Left ventricle myocardium superior (tissue), 1 donor: ENCODE measurements around the gene LRMDA. TPM values are rescaled to one million over a fixed set of nuclear protein-coding genes. Genes with fewer than 3 reads are reported as not detected.
"Not testable (repeated sequence)": the region's sequence is repeated elsewhere in the genome, so short reads cannot be mapped to it uniquely, and the experiment has no call there.

Experiments
- ATAC-seq: fragments of 200-7000 bp; cut with Tn5 transposase; one replicate; pipeline ENCODE4 v1.9.1; 2020; ENCODE audit warnings: mild to moderate bottlenecking, moderate library complexity
- DNase-seq: peaks from one replicate; pipeline ENCODE4 v3.0.0-alpha.2; 2020
- intact Hi-C: fragments of 100-400 bp; cut with micrococcal nuclease; formaldehyde crosslinking; loops from one replicate; pipeline ENCODE4 v1.11.0; 2022
- microRNA-seq: library from miRNA; unstranded; fragments of <30 nt; microRNA quantifications from one replicate; pipeline ENCODE4 v1.2.0, GENCODE V29; 2020; ENCODE audit warnings: borderline number of aligned reads
- total RNA-seq: library from RNA; stranded (reverse); fragmentation: NEBNext Ultra II Directional; extraction: Animal tissue kit (Norgen Biotek cat#: 25700); gene quantifications from one replicate; pipeline ENCODE4 v1.2.1, GENCODE V29; 2021
- donor health status: DM: no; HTN: yes; CAD: no; lungs with severe emphysema.

LRMDA gene
- total RNA-seq, 1 donor from 2014 or later, result 23.1 TPM

DNA sequence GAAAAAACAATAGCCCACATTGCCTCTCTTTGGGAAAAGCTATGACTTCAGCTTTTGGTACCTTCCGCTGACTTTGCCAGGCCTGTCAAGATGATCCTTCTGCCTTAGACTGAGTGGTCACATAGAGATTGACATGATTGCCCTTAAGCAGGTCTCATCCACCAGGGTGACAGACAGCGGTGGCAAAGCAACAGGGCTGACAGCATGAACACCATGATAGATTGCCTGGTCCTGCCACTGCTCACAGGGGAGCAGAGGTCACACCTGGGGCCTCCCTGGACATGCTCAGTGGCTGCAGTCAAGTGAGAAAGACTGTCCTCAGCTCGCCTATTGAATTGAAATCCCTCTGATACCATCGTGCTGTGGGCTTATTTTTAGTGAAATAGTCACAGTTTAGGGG, 1125.9 kb downstream of the LRMDA start:
- DNase-seq, result no peak
- intact Hi-C loops, result no loop called here
- ATAC-seq, result no peak

DNA sequence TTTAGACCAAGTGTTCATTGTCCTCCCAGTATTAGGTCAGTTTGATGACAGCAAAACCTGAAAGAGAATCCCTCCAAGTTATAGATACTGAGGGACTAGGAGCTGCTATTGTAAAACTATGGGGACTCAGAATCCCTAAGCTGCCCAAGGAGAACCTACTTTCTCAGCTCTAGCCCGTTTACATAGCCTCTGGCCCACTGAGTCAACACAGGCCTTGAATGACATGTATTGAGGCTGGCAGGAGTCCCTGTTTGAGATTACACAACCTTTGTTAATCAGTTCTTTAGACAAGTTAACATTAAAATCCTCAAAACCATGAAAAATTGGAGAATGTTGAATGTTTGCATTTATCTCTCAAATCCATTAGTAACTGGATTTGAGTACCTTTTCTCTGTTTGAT, 1127.2 kb downstream of the LRMDA start:
- intact Hi-C loops, result no loop called here
- DNase-seq (no peak), ATAC-seq (no peak)

DNA sequence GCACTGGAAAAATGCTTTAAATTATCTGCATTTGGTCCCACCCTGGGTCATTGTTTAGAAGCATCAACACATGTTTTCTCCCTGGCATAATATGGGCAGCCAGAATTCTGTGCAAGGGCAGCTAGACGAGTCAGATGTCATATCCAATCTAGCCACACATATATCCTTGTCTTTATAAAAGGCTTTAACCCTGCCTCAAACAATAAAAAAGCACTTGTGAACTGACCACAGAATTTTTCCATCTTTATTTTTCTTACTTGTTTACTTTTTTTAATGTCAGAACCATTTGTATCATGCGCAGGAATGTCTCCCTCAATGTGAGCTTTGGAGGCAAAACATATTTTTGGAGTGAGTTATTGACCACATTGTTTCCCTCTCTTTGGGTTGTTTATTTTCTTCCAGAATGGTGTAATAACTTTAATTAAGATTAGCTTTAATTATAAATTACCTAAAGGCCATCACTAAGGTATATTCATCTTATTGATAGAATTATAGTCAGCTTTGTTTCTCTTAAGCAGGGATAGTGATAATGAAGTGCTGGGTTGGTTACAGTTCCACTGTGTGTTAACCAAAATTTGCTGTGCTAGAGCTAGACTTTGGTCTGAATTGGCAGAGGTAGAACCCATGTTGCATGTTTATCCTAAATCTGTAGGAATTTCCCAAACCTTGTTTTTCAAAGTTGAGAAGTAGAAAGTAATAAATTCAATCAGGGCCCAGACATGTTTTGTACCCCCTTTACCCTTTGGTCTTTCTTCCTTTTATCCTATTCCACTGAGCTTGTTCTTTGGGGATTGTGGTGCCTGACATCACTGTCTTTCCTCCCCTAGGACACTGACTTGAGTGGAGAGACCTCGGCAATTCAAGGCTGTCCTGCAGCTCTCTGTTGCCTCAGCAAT, 1127.8 kb downstream of the LRMDA start:
- ATAC-seq, result peak; percentile 38
- intact Hi-C loops, result no loop called here
- DNase-seq, result no peak

DNA sequence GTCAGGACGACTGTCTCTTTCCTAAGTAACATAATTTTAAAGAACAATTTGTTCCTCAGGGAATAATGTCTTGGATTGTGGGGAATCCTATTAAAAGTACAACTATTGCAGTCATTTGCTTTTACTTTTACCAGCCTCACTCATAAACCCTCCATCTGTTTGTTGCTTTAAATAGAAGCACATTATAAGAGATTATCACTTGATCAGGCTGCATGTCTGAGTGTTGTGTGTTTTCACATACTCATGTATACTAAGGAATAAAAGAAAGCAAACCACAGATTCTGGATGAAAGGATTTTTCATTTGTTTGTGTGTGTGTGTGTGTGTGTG, 1128.4 kb downstream of the LRMDA start:
- intact Hi-C loops, result no loop called here
- peak; percentile 17 for ATAC-seq
- DNase-seq, result no peak

DNA sequence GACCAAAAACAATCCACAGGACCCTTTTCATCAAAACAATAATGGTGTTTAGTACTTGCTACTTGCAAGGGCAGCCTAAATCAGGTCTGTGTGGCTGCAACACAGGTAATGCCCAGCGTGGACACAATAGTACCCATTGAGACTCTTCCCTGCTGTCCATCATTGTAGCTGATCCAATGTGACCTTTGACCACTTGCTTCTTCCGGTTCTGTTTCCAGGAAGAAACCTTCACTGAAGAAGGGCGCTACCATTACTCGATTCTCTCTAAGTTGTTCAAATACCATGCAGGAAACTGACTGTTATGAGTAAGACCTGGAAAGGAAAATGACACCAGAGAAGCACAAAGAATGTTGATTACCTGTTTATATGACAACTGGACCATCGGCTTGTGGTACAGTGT, 1128.9 kb downstream of the LRMDA start:
- DNase-seq (no peak), ATAC-seq (no peak)
- intact Hi-C loops, result no loop called here

DNA sequence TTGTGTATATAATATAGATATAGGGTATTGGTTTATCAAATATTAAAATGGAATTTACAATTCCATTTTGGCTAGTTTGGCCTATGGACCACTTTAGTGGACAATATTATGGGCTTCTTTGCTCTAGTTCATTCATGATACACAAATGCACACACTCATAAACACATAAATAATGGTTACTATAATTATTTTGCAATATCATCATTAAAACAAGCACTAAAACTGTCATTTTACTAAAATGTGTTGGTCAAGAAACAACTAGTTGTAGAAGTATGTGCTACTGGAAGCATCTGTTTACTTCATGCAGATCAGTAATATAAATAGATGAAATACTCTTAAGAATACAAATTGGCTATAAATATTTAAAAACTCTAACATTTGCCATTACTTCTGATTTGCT, 1131.9 kb downstream of the LRMDA start:
- ATAC-seq (no peak), DNase-seq (no peak)
- intact Hi-C loops, result no loop called here

DNA sequence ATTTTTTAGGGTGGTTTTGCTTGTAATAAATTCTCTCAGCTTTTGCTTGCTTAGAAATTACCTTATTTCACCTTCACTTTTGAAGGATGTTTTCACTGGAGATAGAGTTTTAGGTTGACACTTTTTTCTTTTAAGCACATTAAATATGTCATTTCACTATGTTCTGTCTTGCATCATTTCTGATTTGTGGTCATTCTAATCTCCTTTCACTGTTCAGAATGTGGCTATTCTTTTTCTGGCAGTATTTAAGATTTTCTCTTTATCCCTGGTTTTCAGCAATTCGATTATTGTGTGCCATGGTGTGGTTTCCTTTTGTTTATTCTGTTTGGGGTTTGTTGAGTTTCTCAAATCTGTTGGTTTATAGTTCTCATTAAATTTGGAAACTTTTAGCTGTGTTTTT, 1140.6 kb downstream of the LRMDA start:
- intact Hi-C loops, result no loop called here
- no peak for ATAC-seq
- no peak for DNase-seq

DNA sequence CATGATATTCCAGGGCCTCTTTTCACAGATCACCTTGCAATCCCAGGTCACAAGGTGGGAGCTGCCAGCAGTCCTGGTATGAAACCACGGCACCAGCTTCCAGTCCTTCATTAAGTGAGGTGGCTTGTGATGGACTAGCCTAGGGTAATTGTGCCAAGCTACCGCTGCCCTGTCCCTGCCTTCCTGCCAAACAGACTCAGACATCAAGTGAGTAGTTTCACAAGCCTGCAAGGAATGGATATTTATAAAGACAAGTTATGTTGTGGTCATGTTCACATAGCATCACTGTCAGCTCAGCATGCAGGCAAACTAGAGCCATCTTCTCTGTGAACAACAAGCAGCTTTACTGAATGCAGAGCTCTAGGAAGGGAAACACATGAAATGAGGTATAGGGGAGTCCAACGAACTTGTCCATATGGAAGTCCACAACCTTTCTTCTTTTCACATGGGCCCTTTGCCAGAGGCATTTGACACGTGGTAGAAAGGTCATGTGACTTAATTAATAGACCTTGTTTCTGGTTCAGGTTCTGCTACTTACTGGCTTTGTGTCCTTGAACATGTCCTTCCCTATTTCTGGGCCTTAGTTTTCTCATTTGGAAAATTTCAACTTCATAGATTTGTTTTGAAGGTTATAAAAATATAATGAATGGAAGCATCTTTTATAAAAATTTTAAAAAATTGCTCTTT, 1145.0 kb downstream of the LRMDA start:
- intact Hi-C loops, result no loop called here
- DNase-seq (peak; percentile 59), ATAC-seq (peak; percentile 99)

DNA sequence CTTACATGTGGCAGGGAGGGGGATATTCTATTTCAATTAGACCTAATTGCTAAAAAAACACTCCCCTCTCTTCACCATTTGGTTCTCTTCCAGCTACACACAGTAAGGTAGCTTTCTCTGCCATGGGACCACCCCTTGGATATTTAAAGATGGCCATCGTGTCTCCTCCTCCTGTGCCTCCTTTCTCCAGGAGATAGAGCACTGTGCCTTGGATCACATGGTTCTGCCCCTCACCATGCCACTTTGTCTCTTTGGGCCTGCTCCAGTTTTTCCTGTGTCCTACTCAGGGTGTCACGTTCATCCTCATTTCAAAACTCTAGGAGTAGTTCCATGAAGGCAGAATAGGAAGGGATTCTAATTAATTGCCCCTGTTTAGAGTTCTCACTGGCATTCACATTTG, 1146.0 kb downstream of the LRMDA start:
- DNase-seq, result no peak
- intact Hi-C loops, result no loop called here
- ATAC-seq, result no peak

DNA sequence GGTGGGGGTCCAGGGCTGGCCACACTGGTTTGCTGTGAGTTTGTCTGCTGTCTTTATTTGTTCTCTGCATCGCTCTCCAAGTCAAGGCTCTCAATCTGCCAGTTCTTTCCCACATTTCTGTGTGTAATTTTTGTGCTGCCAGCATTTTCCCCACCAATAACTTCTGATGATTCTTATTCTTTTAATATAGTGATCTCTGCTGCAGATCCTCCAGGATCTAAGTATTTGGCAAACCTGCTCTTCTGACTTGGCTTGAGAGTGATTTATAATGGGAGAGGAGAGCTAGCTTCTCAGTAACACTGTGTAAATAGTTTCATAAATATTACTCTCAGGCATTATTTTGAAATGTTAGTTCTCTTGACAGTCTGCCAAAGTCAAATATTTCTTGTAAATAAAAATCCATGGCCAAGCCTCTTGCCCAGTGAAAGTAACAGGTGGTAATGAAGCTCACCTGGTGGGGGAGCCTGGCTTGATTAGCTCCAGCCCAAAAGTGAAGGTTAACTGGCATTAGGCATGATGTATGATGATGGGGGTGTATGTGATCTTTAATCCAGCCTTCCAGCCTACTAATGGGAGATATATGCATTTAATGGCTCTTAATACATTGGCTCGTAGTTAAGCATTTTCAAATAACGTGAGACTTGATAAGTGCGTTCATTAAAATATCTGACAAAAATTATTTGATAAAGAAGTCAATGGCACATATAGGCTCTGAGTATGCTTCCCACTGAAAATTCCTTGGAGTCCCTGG, 1150.3 kb downstream of the LRMDA start:
- ATAC-seq, result no peak
- DNase-seq, result no peak
- intact Hi-C loops, result no loop called here

DNA sequence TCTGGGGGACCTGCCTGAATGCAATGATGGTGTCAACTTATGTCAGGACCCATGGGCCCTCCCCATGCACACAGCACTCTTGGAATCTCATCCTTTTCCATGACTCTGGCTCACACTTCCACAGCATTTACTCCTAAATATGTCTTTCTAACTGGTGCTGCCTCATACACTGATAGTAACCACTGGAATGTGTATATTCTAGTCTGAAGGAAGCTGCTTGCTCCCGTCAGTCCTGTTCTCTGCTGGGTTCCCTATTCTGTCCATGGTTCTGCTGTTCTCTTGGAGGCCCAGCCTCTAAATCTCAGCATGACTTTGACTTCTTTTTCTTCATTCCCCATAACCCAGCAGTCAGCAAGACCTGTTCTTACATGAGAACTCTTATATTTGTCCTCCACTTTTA, 1151.1 kb downstream of the LRMDA start:
- ATAC-seq (no peak), DNase-seq (no peak)
- intact Hi-C loops, result no loop called here

DNA sequence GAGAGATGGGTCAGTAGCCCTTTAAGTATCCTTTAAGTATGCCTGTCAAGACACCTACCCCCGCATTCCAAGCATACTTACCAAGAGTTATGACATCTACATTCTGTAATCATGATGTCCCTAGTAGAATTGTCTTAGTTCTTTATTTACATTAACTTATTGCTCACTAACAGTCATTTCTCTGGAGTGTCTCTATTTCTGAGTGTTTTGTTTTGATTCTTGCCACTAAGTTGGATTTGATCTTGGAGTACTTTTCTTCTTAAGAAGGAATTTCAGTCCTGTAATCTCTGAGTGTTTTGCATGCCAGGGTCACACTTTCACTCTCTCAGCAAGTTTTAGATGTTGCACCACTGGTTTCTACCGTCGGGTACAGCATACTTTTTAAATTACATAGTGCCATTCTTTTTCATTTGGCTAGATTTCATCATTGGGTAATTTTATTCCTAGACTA, 1152.3 kb downstream of the LRMDA start:
- DNase-seq (no peak), ATAC-seq (no peak)
- intact Hi-C loops, result no loop called here

DNA sequence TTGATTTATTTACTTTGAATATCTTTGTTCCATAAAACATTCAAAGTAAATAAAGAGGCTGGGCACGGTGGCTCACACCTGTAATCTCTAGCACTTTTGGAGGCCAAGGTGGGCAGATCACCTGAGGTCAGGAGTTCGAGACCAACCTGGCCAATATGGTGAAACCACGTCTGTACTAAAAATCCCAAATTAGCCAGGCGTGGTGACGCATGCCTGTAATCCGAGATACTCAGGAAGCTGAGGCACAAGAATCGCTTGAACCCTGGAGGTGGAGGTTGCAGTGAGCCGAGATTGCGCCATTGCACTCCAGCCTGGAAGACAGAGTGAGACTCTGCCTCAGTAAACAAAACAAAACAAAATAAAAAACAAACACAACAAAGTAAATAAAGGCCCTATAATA, 1153.0 kb downstream of the LRMDA start:
- intact Hi-C loops, ATAC-seq, DNase-seq: not testable (repeated sequence)

Small RNAs within 50 kb of the gene (microRNA-seq; reads per million reads assigned to microRNA genes)
- not detected for gene MIR606

Other genes starting within 250 kb of the LRMDA start
- gene VDAC2, start 220.8 kb upstream of the LRMDA start, total RNA-seq, result 493 TPM
- 30.8 TPM for gene COMTD1, start 195.7 kb upstream of the LRMDA start, total RNA-seq
- gene ZNF503, start 29.9 kb upstream of the LRMDA start, total RNA-seq, result 6.8 TPM